ENCODE data around the gene SIRPA.

- TF ChIP-seq SMC3 (IDR thresholded peaks at IDR 0.05; ENCODE audit: low read depth, low read length), result no peak
- TF ChIP-seq CTCF (conservative IDR thresholded peaks at IDR 0.05; ENCODE audit: low read depth, low read length), result 0 out of 2 replicates have a peak, but pooled peaks have one; percentile 9
- no peak for TF ChIP-seq ELK1 (IDR thresholded peaks at IDR 0.05; ENCODE audit: borderline replicate concordance, low read depth, low read length)
- no peak for TF ChIP-seq POLR2A (IDR thresholded peaks at IDR 0.05; ENCODE audit: low read depth, low read length)
- TF ChIP-seq MXI1 (IDR thresholded peaks at IDR 0.05; ENCODE audit: borderline replicate concordance, low read depth, low read length), result no peak
- TF ChIP-seq RAD21 (IDR thresholded peaks at IDR 0.05; ENCODE audit: low read length), result no peak
- no peak for TF ChIP-seq RFX5 (IDR thresholded peaks at IDR 0.05; ENCODE audit: low read depth, low read length)
- TF ChIP-seq USF2 (IDR thresholded peaks at IDR 0.05; ENCODE audit: low read depth, low read length), result no peak
- TF ChIP-seq CEBPB (IDR thresholded peaks at IDR 0.05; ENCODE audit: low read depth, low read length), result no peak
- TF ChIP-seq MAFK (IDR thresholded peaks at IDR 0.05; ENCODE audit: low read depth, low read length), result no peak
- TF ChIP-seq BHLHE40 (IDR thresholded peaks at IDR 0.05; ENCODE audit: low read depth, low read length), result no peak
Measured at GRCh38 chr20:1868856-1869255, 26.4 kb upstream of the SIRPA start.
